ENCODE data around the gene HSPB3.

Gene HSPB3

GRCh38 chr5:54453046-54453445 is 2.5 kb upstream of the HSPB3 start:
- H3K36me3 ChIP-seq (ENCODE audit: control insufficient read depth, insufficient read depth, low read length): no peaks in the 10 kb centered on the region
- no peak overlapping the region for H3K9ac ChIP-seq
- H3K4me3 ChIP-seq (ENCODE audit: low read depth, low read length): no peak overlapping the region
- H2AFZ ChIP-seq: no peak overlapping the region
- no peaks in the 10 kb centered on the region for H3K79me2 ChIP-seq
- TF ChIP-seq CTCF (IDR thresholded peaks at IDR 0.05): no peak
- peaks cover 4% of the 10 kb centered on the region for H3K4me1 ChIP-seq
- no peaks in the 10 kb centered on the region for H3K9me3 ChIP-seq (ENCODE audit: control insufficient read depth, low read length)
- no peak overlapping the region for H3K27ac ChIP-seq
- H3K4me2 ChIP-seq (ENCODE audit: low read length): no peak overlapping the region
- no peaks in the 10 kb centered on the region for H3K27me3 ChIP-seq (ENCODE audit: control insufficient read depth, insufficient read depth, low read length)

GRCh38 chr5:54454602-54455001 is 897 bp upstream of the HSPB3 start:
- Histone ChIP-seq H3K4me2 (ENCODE audit: low read length) (no peak overlapping the region), H3K4me3 (ENCODE audit: low read depth, low read length) (no peak overlapping the region), H3K9me3 (ENCODE audit: control insufficient read depth, low read length) (no peaks in the 10 kb centered on the region), H3K79me2 (no peaks in the 10 kb centered on the region), H3K36me3 (ENCODE audit: control insufficient read depth, insufficient read depth, low read length) (no peaks in the 10 kb centered on the region), H2AFZ (no peak overlapping the region), H3K4me1 (peaks cover 4% of the 10 kb centered on the region), H3K9ac (no peak overlapping the region), H3K27me3 (ENCODE audit: control insufficient read depth, insufficient read depth, low read length) (no peaks in the 10 kb centered on the region), H3K27ac (no peak overlapping the region)
- TF ChIP-seq CTCF (IDR thresholded peaks at IDR 0.05): no peak

DNA sequence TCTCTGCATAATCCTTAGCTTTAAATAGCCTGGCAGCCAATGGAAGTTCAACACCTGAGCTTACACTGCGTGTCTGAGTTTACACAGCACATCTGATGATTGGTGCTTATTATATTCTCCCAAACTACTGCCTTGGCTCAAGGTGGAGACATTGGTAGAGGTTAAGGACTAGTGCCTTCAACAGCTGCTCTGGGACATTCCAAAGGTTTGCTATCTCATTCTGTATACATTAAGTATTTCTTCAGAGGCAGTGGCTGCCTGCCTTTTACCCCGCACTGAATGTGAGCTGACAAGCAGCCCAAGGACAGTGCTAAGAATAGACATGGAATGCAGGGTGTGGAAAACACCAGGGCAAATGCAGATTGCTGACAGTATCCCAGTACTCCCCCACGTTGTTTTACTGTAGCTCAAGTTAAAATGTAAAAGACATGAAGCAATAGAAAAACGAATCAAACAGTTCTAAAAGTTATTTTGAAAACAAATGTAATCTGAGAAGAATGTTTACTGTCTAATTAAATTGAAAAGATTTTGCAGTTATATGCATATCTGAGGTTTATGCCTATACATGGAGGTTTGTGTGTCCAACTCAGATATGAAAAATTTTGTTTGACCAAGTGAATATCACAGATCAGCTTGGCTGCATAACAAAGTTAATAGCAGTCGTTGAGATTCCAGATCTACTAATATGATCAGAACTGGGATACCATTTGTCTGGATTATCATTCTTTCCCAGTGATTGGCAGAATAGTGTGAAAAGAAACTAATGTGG is 1.8 kb downstream of the HSPB3 start:
- Histone ChIP-seq H3K79me2 (no peaks in the 10 kb centered on the region), H3K9me3 (ENCODE audit: control insufficient read depth, low read length) (no peaks in the 10 kb centered on the region), H3K27ac (no peak overlapping the region), H3K27me3 (ENCODE audit: control insufficient read depth, insufficient read depth, low read length) (no peaks in the 10 kb centered on the region), H3K9ac (no peak overlapping the region), H3K4me3 (ENCODE audit: low read depth, low read length) (no peak overlapping the region), H3K4me2 (ENCODE audit: low read length) (no peak overlapping the region), H3K36me3 (ENCODE audit: control insufficient read depth, insufficient read depth, low read length) (no peaks in the 10 kb centered on the region), H2AFZ (peak overlapping the region; percentile 42), H3K4me1 (peaks cover 4% of the 10 kb centered on the region)
- no peak for TF ChIP-seq CTCF (IDR thresholded peaks at IDR 0.05)

- Histone ChIP-seq H3K79me2 (no peaks in the 10 kb centered on the region), H3K27me3 (ENCODE audit: control insufficient read depth, insufficient read depth, low read length) (no peaks in the 10 kb centered on the region), H3K9ac (no peak overlapping the region), H2AFZ (no peak overlapping the region), H3K4me3 (ENCODE audit: low read depth, low read length) (no peak overlapping the region), H3K4me2 (ENCODE audit: low read length) (no peak overlapping the region), H3K4me1 (peaks cover 4% of the 10 kb centered on the region), H3K36me3 (ENCODE audit: control insufficient read depth, insufficient read depth, low read length) (no peaks in the 10 kb centered on the region), H3K27ac (no peak overlapping the region), H3K9me3 (ENCODE audit: control insufficient read depth, low read length) (no peaks in the 10 kb centered on the region)
- TF ChIP-seq CTCF (IDR thresholded peaks at IDR 0.05): no peak
Measured at GRCh38 chr5:54458221-54458620, 2.7 kb downstream of the HSPB3 start.

Data from parathyroid adenoma (tissue), 2 donors.